ENCODE results near the gene SLC22A14.
"Not testable (repeated sequence)": the region's sequence is repeated elsewhere in the genome, so short reads cannot be mapped to it uniquely, and the experiment has no call there.

Gene SLC22A14

GRCh38 chr3:38281895-38282686, at the start of gene SLC22A14:
Gene SLC22A14 (plus strand): TSS chr3:38282294. CDS start chr3:38306027, 23,733 bp downstream.
- DNase-seq (ENCODE audit: low read depth): no peak

GRCh38 chr3:38232701-38233100, 49.4 kb upstream of the SLC22A14 start:
- DNase-seq (ENCODE audit: low read depth): no peak

- DNase-seq (ENCODE audit: low read depth): no peak
Measured at GRCh38 chr3:38235466-38235865, 46.6 kb upstream of the SLC22A14 start.

GRCh38 chr3:38238416-38239008, 43.6 kb upstream of the SLC22A14 start:
- DNase-seq (ENCODE audit: low read depth): no peak

GRCh38 chr3:38242812-38243211, 39.3 kb upstream of the SLC22A14 start:
- DNase-seq (ENCODE audit: low read depth): not testable (repeated sequence)

GRCh38 chr3:38245930-38246329, 36.2 kb upstream of the SLC22A14 start:
- no peak for DNase-seq (ENCODE audit: low read depth)

- no peak for DNase-seq (ENCODE audit: low read depth)
Measured at GRCh38 chr3:38247366-38248035, 34.6 kb upstream of the SLC22A14 start.

GRCh38 chr3:38250198-38250597, 31.9 kb upstream of the SLC22A14 start:
- no peak for DNase-seq (ENCODE audit: low read depth)

- DNase-seq (ENCODE audit: low read depth): no peak
Measured at GRCh38 chr3:38251197-38251596, 30.9 kb upstream of the SLC22A14 start.

- no peak for DNase-seq (ENCODE audit: low read depth)
Measured at GRCh38 chr3:38253704-38254103, 28.4 kb upstream of the SLC22A14 start.

- no peak for DNase-seq (ENCODE audit: low read depth)
Measured at GRCh38 chr3:38254872-38255271, 27.2 kb upstream of the SLC22A14 start.

GRCh38 chr3:38255627-38256026, 26.5 kb upstream of the SLC22A14 start:
- DNase-seq (ENCODE audit: low read depth): no peak

- no peak for DNase-seq (ENCODE audit: low read depth)
Measured at GRCh38 chr3:38257583-38257982, 24.5 kb upstream of the SLC22A14 start.

- no peak for DNase-seq (ENCODE audit: low read depth)
Measured at GRCh38 chr3:38260474-38260873, 21.6 kb upstream of the SLC22A14 start.

GRCh38 chr3:38264353-38264771, 17.7 kb upstream of the SLC22A14 start:
- no peak for DNase-seq (ENCODE audit: low read depth)

GRCh38 chr3:38264779-38265178, 17.3 kb upstream of the SLC22A14 start:
- no peak for DNase-seq (ENCODE audit: low read depth)

- no peak for DNase-seq (ENCODE audit: low read depth)
Measured at GRCh38 chr3:38265604-38266307, 16.3 kb upstream of the SLC22A14 start, which contains the start of gene SLC22A13. Gene SLC22A13 (plus strand): TSS chr3:38265812. CDS start chr3:38265861, 49 bp downstream.

- no peak for DNase-seq (ENCODE audit: low read depth)
Measured at GRCh38 chr3:38266810-38267209, 15.3 kb upstream of the SLC22A14 start.

- no peak for DNase-seq (ENCODE audit: low read depth)
Measured at GRCh38 chr3:38267662-38268061, 14.4 kb upstream of the SLC22A14 start.

GRCh38 chr3:38268087-38268486, 14.0 kb upstream of the SLC22A14 start:
- DNase-seq (ENCODE audit: low read depth): no peak

GRCh38 chr3:38268522-38268921, 13.6 kb upstream of the SLC22A14 start:
- DNase-seq (ENCODE audit: low read depth): no peak

GRCh38 chr3:38270606-38271005, 11.5 kb upstream of the SLC22A14 start:
- DNase-seq (ENCODE audit: low read depth): no peak

All from activated T-cell treated with anti-CD3 and anti-CD28 coated beads for 48 hours (primary cell).